ENCODE measurements around the gene ZNF691.
A peak's percentile ranks its signal among the peaks of the same experiment; 100 is the strongest.

The ZNF691 gene, protein sequence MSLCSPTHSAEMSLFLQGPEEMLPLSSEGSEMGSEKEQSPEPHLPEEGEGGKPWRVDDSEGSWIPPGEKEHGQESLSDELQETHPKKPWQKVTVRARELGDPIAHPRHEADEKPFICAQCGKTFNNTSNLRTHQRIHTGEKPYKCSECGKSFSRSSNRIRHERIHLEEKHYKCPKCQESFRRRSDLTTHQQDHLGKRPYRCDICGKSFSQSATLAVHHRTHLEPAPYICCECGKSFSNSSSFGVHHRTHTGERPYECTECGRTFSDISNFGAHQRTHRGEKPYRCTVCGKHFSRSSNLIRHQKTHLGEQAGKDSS

DNA sequence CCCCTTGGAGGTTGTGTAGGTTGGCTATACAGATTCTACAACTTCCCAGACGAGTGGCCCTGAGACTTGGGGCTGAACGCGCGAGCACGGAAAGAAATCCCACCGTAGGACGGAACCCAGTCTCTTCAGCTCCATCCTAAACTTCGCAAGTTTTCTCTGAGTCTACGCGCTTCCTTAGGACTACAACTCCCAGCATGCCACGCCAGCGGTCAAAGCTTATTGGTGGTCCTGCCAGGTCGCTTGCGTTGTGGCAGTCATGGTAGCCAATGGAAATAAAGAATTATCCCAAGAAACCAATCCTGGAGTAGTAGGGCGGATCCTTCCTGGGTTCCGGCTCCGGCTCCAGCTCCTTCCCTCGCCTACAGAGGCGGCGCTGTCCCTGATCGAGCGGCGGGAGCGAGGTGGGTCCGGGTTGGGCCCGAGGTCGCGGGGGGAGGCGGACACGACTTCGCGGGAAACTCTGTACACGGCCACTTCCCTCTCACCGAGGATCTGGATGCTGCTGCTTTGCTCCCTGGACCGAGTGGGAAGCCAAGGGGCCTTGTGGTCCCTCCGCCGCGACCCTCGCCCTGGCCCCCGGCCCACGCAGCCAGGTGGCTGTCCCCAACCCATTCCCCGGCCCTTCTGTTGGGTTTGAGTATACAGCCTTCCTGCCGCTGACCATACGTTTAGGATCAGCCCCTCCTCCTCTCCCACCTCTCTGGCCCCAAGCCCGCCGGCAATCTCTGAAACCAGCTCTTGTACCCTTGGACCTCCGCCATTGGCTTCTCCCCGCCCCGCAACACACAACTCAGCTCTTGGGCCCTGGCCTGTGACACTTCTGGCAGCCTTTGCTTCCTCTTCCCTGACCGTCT is at the start of gene ZNF691:
ZNF691 (plus strand) TSS at position 357 of the 854 bp plus-strand sequence. CDS start 3,046 bp downstream, outside the sequence.
- TF ChIP-seq, protein P1, sequence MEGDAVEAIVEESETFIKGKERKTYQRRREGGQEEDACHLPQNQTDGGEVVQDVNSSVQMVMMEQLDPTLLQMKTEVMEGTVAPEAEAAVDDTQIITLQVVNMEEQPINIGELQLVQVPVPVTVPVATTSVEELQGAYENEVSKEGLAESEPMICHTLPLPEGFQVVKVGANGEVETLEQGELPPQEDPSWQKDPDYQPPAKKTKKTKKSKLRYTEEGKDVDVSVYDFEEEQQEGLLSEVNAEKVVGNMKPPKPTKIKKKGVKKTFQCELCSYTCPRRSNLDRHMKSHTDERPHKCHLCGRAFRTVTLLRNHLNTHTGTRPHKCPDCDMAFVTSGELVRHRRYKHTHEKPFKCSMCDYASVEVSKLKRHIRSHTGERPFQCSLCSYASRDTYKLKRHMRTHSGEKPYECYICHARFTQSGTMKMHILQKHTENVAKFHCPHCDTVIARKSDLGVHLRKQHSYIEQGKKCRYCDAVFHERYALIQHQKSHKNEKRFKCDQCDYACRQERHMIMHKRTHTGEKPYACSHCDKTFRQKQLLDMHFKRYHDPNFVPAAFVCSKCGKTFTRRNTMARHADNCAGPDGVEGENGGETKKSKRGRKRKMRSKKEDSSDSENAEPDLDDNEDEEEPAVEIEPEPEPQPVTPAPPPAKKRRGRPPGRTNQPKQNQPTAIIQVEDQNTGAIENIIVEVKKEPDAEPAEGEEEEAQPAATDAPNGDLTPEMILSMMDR (IDR thresholded peaks at IDR 0.05; ENCODE audit: low read depth, low read length, missing control alignments) = peak; percentile 46
- peak; percentile 96 for DNase-seq (ENCODE audit: extremely low read depth, low read depth)
- H3K4me3 ChIP-seq (replicated peaks; ENCODE audit: low read depth, low read length) = peak within 1 kb of the TSS; percentile 68

DNA sequence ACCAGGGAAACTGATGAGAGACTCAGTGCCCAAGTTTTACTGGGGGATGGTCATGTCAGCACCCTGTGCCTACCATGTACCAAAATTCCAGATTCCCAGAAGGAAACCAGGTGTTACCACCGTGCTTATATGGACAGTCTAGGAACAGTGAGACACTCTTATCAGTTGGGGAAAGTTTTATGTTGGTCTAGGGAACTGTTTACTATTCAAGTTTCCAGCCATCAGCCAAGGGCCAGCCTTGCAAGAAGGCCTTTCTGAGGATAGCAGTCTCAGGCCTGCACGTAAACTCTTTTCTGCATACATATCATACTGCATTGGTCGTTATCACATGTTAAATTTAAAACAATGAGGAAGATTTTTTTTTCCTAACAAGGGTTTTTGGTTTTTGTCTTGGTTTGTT is 49.0 kb upstream of the ZNF691 start:
- H3K4me3 ChIP-seq (replicated peaks; ENCODE audit: low read depth, low read length) = no peak overlapping the region
- no peak for DNase-seq (ENCODE audit: extremely low read depth, low read depth)
- TF ChIP-seq, protein P1 (IDR thresholded peaks at IDR 0.05; ENCODE audit: low read depth, low read length, missing control alignments) = no peak

DNA sequence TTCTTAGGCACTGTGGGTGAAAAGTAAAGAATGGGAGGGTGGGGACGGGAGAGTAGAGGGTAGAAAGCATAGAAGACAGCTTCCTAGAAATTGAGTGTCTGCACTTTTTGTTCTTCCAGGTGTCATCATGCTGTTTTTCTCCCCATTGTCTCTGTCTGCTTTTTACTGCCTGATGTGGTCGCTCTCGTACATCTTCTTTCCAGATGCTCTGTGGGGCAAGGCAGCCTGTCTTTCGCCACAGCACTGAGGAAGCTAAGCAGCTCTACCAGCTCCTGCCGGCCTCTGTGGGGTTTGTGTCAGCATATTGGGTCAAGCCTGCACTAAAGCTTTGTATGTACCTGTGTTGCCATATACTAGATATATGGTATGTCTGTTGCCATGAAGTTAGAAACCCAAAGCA is 48.4 kb upstream of the ZNF691 start:
- no peak overlapping the region for H3K4me3 ChIP-seq (replicated peaks; ENCODE audit: low read depth, low read length)
- TF ChIP-seq, protein P1 (IDR thresholded peaks at IDR 0.05; ENCODE audit: low read depth, low read length, missing control alignments) = no peak
- DNase-seq (ENCODE audit: extremely low read depth, low read depth) = no peak

DNA sequence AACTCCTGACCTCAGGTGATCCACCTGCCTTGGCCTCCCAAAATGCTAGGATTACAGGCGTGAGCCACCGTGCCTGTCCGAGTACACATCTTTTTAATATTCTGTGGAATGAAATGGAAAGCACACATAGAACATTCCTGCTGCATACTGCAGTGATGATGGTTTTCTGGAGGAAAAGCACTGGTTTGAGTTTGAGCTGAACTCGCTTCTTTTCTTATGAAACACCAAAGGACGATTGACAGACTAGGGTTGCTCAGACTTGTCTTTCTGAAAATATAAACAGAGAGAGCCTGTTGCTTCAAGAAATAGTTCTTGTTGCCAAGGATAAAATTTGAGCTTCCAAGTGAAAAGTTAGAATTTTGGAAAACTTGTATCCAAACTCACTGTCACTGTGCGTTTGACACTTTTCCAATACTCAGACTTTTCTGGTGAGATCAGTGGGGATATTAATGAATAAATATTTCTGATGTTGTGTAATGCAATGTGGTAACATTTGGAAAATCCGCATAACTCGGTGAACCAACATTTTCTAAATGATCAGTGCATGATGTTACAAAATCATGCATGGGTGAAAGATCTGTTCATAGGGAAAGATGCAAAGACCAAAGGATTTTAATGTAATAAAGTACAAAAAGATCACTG is 44.5 kb upstream of the ZNF691 start:
- DNase-seq (ENCODE audit: extremely low read depth, low read depth) = no peak
- no peak overlapping the region for H3K4me3 ChIP-seq (replicated peaks; ENCODE audit: low read depth, low read length)
- TF ChIP-seq, protein P1 (IDR thresholded peaks at IDR 0.05; ENCODE audit: low read depth, low read length, missing control alignments) = no peak

DNA sequence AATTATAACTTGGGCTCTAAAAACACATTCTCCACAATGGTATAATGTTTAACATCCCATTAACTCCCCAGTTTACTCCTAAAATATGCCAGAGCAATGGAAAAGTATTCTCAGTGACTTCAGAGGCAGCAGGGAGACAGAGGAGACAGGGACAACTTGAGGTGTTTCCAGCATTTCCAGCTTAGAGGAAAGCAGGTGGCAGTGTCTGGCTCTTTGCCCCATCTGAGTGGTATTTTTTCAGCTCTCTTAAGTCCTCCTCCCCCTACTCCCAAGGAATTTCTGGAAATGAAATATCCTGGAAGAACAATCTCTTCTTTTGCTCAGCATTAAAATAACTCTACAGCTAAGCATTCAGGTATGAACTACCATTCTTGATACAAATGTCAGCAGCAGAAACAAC is 40.2 kb upstream of the ZNF691 start:
- no peak overlapping the region for H3K4me3 ChIP-seq (replicated peaks; ENCODE audit: low read depth, low read length)
- DNase-seq (ENCODE audit: extremely low read depth, low read depth) = no peak
- TF ChIP-seq, protein P1 (IDR thresholded peaks at IDR 0.05; ENCODE audit: low read depth, low read length, missing control alignments) = no peak

DNA sequence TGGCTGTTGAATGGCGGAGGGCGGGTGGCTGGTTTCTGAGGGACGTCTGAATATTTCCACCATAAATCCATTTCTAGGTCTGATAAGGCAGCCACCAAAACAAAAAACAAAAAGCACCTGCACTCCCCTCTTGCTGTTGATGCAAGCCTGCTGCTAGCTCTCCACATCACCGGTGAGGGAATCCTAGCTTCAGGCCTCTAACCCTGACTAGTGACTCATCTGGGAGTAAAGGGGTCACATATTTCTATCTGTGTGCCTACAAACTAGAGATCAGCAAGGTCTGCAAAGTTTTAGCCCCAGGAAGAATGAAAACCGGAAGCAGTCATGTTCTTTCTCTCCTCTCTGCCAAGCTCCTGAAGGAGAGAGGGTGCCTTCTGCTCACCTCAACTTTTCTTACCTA is 39.8 kb upstream of the ZNF691 start:
- DNase-seq (ENCODE audit: extremely low read depth, low read depth) = no peak
- TF ChIP-seq, protein P1 (IDR thresholded peaks at IDR 0.05; ENCODE audit: low read depth, low read length, missing control alignments) = no peak
- H3K4me3 ChIP-seq (replicated peaks; ENCODE audit: low read depth, low read length) = no peak overlapping the region
